HepG2 (cell line): ENCODE results near the gene CPNE1. TPM values are rescaled to one million over a fixed set of nuclear protein-coding genes. Genes with fewer than 3 reads are reported as not detected.

Experiments
- ATAC-seq: fragments of 200-7000 bp; cut with Tn5 transposase; 3 replicates; pipeline ENCODE4 v1.9.1; 2020; ENCODE audit warnings: mild to moderate bottlenecking, moderate library complexity
- BruUV-seq: library from RNA; stranded (reverse); fragments of 400-500 nt; replicated peaks from 2 replicates; lab custom pipeline; 2021; lab: Mats Ljungman, UMichigan
- CTCF ChIA-PET: fragments of 300-600 bp; formaldehyde crosslinking; extraction: SDS; loops from one replicate; lab custom pipeline; 2021; ENCODE audit warnings: low total read pairs, inconsistent platforms, low intra/inter-chr PET ratio; lab: Yijun Ruan, JAX
- POLR2A ChIA-PET: fragments of 350-600 bp; sonication (Branson Sonifier 250); formaldehyde crosslinking; loops from one replicate; lab custom pipeline; 2020; ENCODE audit warnings: antibody characterized with exemption, inconsistent platforms; lab: Yijun Ruan, JAX
- DNase-seq: peaks from one replicate; pipeline ENCODE4 v3.0.0-alpha.2; 2015; ENCODE audit warnings: low spot score
- FAIRE-seq: peaks from 3 replicates; lab custom pipeline; 2011; peaks lifted over from hg19 to GRCh38; lab: Jason Lieb, UNC
- H2AFZ ChIP-seq: one replicate; pipeline ENCODE4 v1.6.1; 2011; ENCODE audit warnings: low read length, inconsistent platforms
- H3K27ac ChIP-seq: fragments of 300-600 bp; 3 replicates; pipeline ENCODE4 v1.8.0; 2011; ENCODE audit warnings: mixed run types, mild to moderate bottlenecking, mixed read lengths, low read length, inconsistent platforms; ENCODE audit not compliant: insufficient read depth; ENCODE audit errors: extremely low read length
- H3K27me3 ChIP-seq, 2 experiments: fragments of 200-600 bp in 1 of 2; 2 replicates in 1 of 2; 3 replicates in 1 of 2; pipeline versions ENCODE4 v1.6.0 to v1.8.0; 2011; ENCODE audit warnings: low read length in 2 of 2, mild to moderate bottlenecking in 2 of 2, moderate library complexity in 2 of 2, inconsistent platforms in 1 of 2; ENCODE audit not compliant: insufficient read depth in 2 of 2, control insufficient read depth in 1 of 2
- H3K36me3 ChIP-seq, 2 experiments: fragments of 200-600 bp in 1 of 2; replicated peaks in 1 of 2; 2 replicates in 1 of 2; 3 replicates in 1 of 2; pipeline versions ENCODE4 v1.5.1 to v1.8.0; 2011; ENCODE audit warnings: low read length in 2 of 2, inconsistent platforms in 1 of 2; ENCODE audit not compliant: insufficient read depth in 2 of 2, control insufficient read depth in 1 of 2
- H3K4me1 ChIP-seq: 2 replicates; pipeline ENCODE4 v1.5.1; 2012; ENCODE audit warnings: low read length, inconsistent platforms; ENCODE audit not compliant: insufficient read depth
- H3K4me2 ChIP-seq: 2 replicates; pipeline ENCODE4 v1.6.0; 2011; ENCODE audit warnings: low read depth, low read length, inconsistent platforms
- H3K4me3 ChIP-seq, 3 experiments: fragments of 200-600 bp in 1 of 3; sonication (generic), shearing (Covaris generic) in 1 of 3; replicated peaks in 1 of 3; 2 replicates each; pipeline ENCODE4 v1.5.1; 2011 to 2016; ENCODE audit warnings: low read length in 3 of 3, inconsistent platforms in 2 of 3, low read depth in 2 of 3, mild to moderate bottlenecking in 2 of 3, control low read depth in 1 of 3, mixed read lengths in 1 of 3; ENCODE audit not compliant: insufficient read depth in 1 of 3
- H3K79me2 ChIP-seq: one replicate; pipeline ENCODE4 v1.6.1; 2011; ENCODE audit warnings: low read length, inconsistent platforms; ENCODE audit not compliant: insufficient read depth
- H3K9ac ChIP-seq: 2 replicates; pipeline ENCODE4 v1.6.0; 2011; ENCODE audit warnings: mild to moderate bottlenecking, low read depth, low read length, inconsistent platforms; ENCODE audit not compliant: insufficient read depth
- H3K9me3 ChIP-seq: 2 replicates; pipeline ENCODE4 v1.5.1; 2012; ENCODE audit warnings: mild to moderate bottlenecking, low read length
- H4K20me1 ChIP-seq: 2 replicates; pipeline ENCODE4 v1.6.0; 2011; ENCODE audit warnings: inconsistent platforms, mild to moderate bottlenecking, low read length, moderate library complexity; ENCODE audit not compliant: insufficient read depth
- ATF4 ChIP-seq, 2 experiments: fragments of 450-650 bp in 1 of 2; sonication (generic) in 1 of 2; formaldehyde crosslinking; IDR thresholded peaks; 2 replicates each; pipeline versions ENCODE4 v1.5.0 to v1.8.0; 2020 to 2022; ENCODE audit warnings: mild to moderate bottlenecking in 1 of 2, missing genetic modification reagents in 1 of 2
- DRAP1 ChIP-seq: IDR thresholded peaks from 2 replicates; pipeline ENCODE4 v1.6.1; 2016; ENCODE audit warnings: missing genetic modification reagents, missing compliant biosample characterization
- HOXA9 ChIP-seq: sonication (generic); formaldehyde crosslinking; IDR thresholded peaks from 2 replicates; pipeline ENCODE4 v1.8.1; 2022; ENCODE audit warnings: missing genetic modification reagents, mild to moderate bottlenecking, moderate library complexity, borderline replicate concordance
- KDM2A ChIP-seq: sonication (generic); formaldehyde crosslinking; IDR thresholded peaks from 2 replicates; pipeline ENCODE4 v1.4.0; 2020; ENCODE audit warnings: low read depth, missing genetic modification reagents, borderline replicate concordance
- STAG1 ChIP-seq: sonication (generic); formaldehyde crosslinking; IDR thresholded peaks from 2 replicates; pipeline ENCODE4 v1.4.0; 2020; ENCODE audit warnings: missing genetic modification reagents
- TAF15 ChIP-seq: fragments of 200-400 bp; formaldehyde crosslinking; IDR thresholded peaks from one replicate; pipeline ENCODE4 v1.6.1; 2018; ENCODE audit warnings: mild to moderate bottlenecking, low read depth, low read length; ENCODE audit not compliant: poor library complexity, severe bottlenecking
- TBP ChIP-seq: sonication (generic); formaldehyde crosslinking; IDR thresholded peaks from 2 replicates; pipeline ENCODE4 v1.5.0; 2020; ENCODE audit warnings: missing genetic modification reagents
- ZFP36 ChIP-seq: fragments of 150-350 bp; IDR thresholded peaks from 2 replicates; pipeline ENCODE4 v1.6.1; 2018; ENCODE audit warnings: borderline replicate concordance, low read length, low read depth; ENCODE audit not compliant: partially characterized antibody
- ZNF275 ChIP-seq: sonication (generic); formaldehyde crosslinking; IDR thresholded peaks from 2 replicates; pipeline ENCODE4 v1.8.0; 2022; ENCODE audit warnings: missing genetic modification reagents, mild to moderate bottlenecking, inconsistent platforms, borderline replicate concordance
- ZNF615 ChIP-seq: sonication (generic); formaldehyde crosslinking; IDR thresholded peaks from 2 replicates; pipeline ENCODE4 v1.5.0; 2020; ENCODE audit warnings: mild to moderate bottlenecking, missing genetic modification reagents, borderline replicate concordance
- ZNF652 ChIP-seq: IDR thresholded peaks from 2 replicates; pipeline ENCODE4 v1.6.1; 2016; ENCODE audit warnings: low read depth, borderline replicate concordance
- WGBS: methylation state at CpG from one replicate; pipeline ENCODE4 v1.1.6; 2017; ENCODE audit warnings: low lambda C conversion rate; 5-methylcytosine and 5-hydroxymethylcytosine counted together
- in situ Hi-C: cut with HindIII; loops from 2 replicates; pipeline ENCODE4 v1.10.0; 2017; ENCODE audit warnings: low pct_unique_long_range_greater_than_20kb; ENCODE audit not compliant: extremely low pct_ligation_motif_present
- intact Hi-C: fragments of 100-400 bp; cut with micrococcal nuclease; formaldehyde crosslinking; loops from one replicate; pipeline ENCODE4 v1.10.0; 2022; ENCODE audit not compliant: unreplicated experiment
- polyA plus RNA-seq, 8 experiments: library from polyadenylated mRNA; depleted of rRNA in 3 of 8; stranded (reverse) in 7 of 8; unstranded in 1 of 8; fragments of >200 nt; fragmentation: Illumina TruSeq in 4 of 8; extraction: Trizol in 4 of 8; gene quantifications; 2 replicates each; pipeline versions ENCODE4 v1.2.1 to v1.2.3, GENCODE V29; 2011 to 2016; ENCODE audit warnings: low read depth in 4 of 8, missing spikeins in 1 of 8, mixed read lengths in 1 of 8; ENCODE audit not compliant: insufficient read depth in 1 of 8
- total RNA-seq, 5 experiments: library from RNA; depleted of rRNA; stranded (reverse); fragments of >200 nt; fragmentation: Illumina TruSeq; extraction: Trizol; gene quantifications; 2 replicates each; pipeline ENCODE4 v1.2.3, GENCODE V29; 2016; ENCODE audit warnings: low read depth in 1 of 5
- TF ChIP-seq, protein P1 (sequence below): sonication (generic); formaldehyde crosslinking; conservative IDR thresholded peaks from 2 replicates; pipeline ENCODE4 v1.8.1; 2023; ENCODE audit warnings: missing genetic modification reagents

CPNE1 gene
- total and polyA plus RNA-seq, 2 of the 13 experiments (the other 11 are each of a cell fraction or from before 2014, with no cell fraction given) = 408 to 431 TPM

DNA sequence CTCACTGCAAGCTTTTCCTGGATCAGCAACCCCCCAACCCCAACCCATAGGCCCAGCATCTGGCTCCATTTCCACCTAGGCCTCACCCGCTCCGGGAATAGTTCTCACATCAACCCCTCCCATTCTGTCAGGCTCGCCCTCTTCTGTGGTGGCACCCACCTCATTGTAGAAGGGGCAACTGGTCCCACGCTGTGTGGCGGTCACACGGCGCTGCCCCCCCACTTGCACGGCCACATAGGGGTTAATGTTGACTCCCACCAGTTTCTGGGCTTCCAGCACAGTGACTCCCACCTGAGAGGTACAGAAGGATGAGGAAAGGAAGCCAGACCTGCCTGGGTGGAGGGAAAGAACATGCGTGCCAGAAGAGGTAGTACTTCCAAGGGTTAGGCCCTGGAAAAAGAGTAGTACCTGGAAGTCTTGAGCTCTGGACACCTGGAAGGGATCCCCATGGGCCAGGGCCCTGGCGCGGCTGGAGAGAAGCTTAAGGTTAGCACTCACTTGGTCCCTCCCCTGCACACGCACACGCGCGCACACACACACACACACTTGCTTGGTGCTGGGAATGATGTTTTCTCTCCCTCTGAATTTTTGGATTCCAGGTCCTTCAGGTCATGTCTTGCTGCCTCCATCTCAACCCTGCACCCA, 61.7 kb downstream of the CPNE1 start:
- Histone ChIP-seq H3K27ac (no peak overlapping the region), H3K4me3 (no peak overlapping the region), H3K36me3 (no peaks in the 10 kb centered on the region), H3K4me1 (peaks cover 29% of the 10 kb centered on the region), H4K20me1 (no peaks in the 10 kb centered on the region), H3K9ac (no peak overlapping the region), H3K27me3 (peaks cover 3 to 30% of the 10 kb centered on the region in 2 experiments; a peak in 4 of 5 replicates), H3K4me2 (no peak overlapping the region), H2AFZ (no peak overlapping the region), H3K79me2 (no peaks in the 10 kb centered on the region), H3K9me3 (no peaks in the 10 kb centered on the region)
- no peak for FAIRE-seq
- intact Hi-C loops (no loop called here), in situ Hi-C loops (loop anchor here (5.0 kb wide), 1 partner anchor 141 kb away; no protein-coding TSS in a partner anchor)
- 70% methylated on average over 15 of the region's 15 CpGs for WGBS
- CTCF ChIA-PET = interaction anchor here (1.0 to 1.3 kb wide), 2 partner anchors 13 to 34 kb away, joined by 3 read pairs; no protein-coding TSS in a partner anchor
- BruUV-seq = no TSS peak
- no peak for DNase-seq
- POLR2A ChIA-PET = interaction anchor here (3.7 kb wide), 1 partner anchor 13 kb away, joined by 17 read pairs; the partner anchor contains the start of gene SPAG4
- ATAC-seq = no peak
- no peak for TF ChIP-seq TAF15
- TF ChIP-seq TBP (CRISPR knock-in tag) = no peak
- TF ChIP-seq ZNF615 (CRISPR knock-in tag) = 0 out of 2 replicates have a peak, but pooled peaks have one; percentile 28
- TF ChIP-seq KDM2A (CRISPR knock-in tag) = peak; percentile 1; the same call in 1 of the 2 replicates
- TF ChIP-seq ZNF652 = 0 out of 2 replicates have a peak, but pooled peaks have one; percentile 28

DNA sequence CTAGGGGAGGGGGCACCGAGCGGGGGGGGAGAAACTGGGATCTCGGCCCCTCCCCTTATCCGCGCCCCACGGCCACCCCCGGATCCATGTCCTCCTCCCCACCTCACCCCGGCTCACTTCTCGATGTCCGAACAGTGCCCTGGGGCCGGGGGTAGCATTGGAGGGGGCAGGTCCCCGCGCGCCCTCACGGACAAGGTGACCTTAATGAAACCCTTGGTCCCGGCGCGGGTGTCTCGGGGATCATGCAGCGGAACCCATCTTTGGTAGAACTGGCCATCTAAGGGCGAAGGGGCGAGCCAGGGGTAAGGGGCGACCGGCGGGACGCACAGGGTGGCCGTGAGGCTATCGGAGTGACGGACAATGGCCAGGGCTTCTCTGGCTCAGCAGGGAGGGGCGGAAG, 62.7 kb downstream of the CPNE1 start:
- ChIA-PET POLR2A (interaction anchor here (0.6 to 1.0 kb wide), 3 partner anchors 17 to 147 kb away, joined by 3 read pairs; partner anchors contain the start of genes CEP250 and RBM39), CTCF (interaction anchor here (1.1 kb wide), 1 partner anchor 283 kb away, joined by 4 read pairs; no protein-coding TSS in a partner anchor)
- in situ Hi-C loops = loop anchor here (5.0 kb wide), 1 partner anchor 140 kb away; no protein-coding TSS in a partner anchor
- 80% methylated on average over 30 of the region's 30 CpGs for WGBS
- DNase-seq = no peak
- Histone ChIP-seq H3K79me2 (no peaks in the 10 kb centered on the region), H2AFZ (no peak overlapping the region), H3K4me2 (no peak overlapping the region), H3K36me3 (no peaks in the 10 kb centered on the region), H3K9me3 (no peaks in the 10 kb centered on the region), H3K9ac (no peak overlapping the region), H3K4me1 (peaks cover 27% of the 10 kb centered on the region), H3K27ac (no peak overlapping the region), H4K20me1 (no peaks in the 10 kb centered on the region), H3K27me3 (peaks cover 3 to 26% of the 10 kb centered on the region in 2 experiments; a peak in 4 of 5 replicates), H3K4me3 (no peak overlapping the region)
- FAIRE-seq = no peak
- intact Hi-C loops = no loop called here
- ATAC-seq = no peak
- no TSS peak for BruUV-seq
- TF ChIP-seq ATF4 (CRISPR knock-in tag; IDR thresholded peaks at IDR 0.05) (no peak), ZNF275 (CRISPR knock-in tag) (no peak), HOXA9 (CRISPR knock-in tag) (0 out of 2 replicates have a peak, but pooled peaks have one; percentile 0), DRAP1 (CRISPR knock-in tag) (no peak), ZFP36 (no peak), STAG1 (CRISPR knock-in tag) (no peak)
- TF ChIP-seq, protein P1, sequence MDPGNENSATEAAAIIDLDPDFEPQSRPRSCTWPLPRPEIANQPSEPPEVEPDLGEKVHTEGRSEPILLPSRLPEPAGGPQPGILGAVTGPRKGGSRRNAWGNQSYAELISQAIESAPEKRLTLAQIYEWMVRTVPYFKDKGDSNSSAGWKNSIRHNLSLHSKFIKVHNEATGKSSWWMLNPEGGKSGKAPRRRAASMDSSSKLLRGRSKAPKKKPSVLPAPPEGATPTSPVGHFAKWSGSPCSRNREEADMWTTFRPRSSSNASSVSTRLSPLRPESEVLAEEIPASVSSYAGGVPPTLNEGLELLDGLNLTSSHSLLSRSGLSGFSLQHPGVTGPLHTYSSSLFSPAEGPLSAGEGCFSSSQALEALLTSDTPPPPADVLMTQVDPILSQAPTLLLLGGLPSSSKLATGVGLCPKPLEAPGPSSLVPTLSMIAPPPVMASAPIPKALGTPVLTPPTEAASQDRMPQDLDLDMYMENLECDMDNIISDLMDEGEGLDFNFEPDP (CRISPR knock-in tag) = no peak
